K562 (cell line): ENCODE data around the gene PLCG2. TPM values are rescaled to one million over a fixed set of nuclear protein-coding genes. Genes with fewer than 3 reads are reported as not detected.

Experiments
- BRD9 ChIP-seq: fragments of 450-650 bp; IDR thresholded peaks from 2 replicates; pipeline ENCODE4 v1.6.1; 2018; ENCODE audit warnings: low read depth; ENCODE audit not compliant: partially characterized antibody
- FOXK2 ChIP-seq, 2 experiments: fragments of 450-650 bp; IDR thresholded peaks in 1 of 2; conservative IDR thresholded peaks in 1 of 2; 2 replicates each; pipeline ENCODE4 v1.6.1; 2016; ENCODE audit warnings: low read depth in 2 of 2, mild to moderate bottlenecking in 1 of 2
- GATAD2B ChIP-seq: fragments of 450-650 bp; IDR thresholded peaks from 2 replicates; pipeline ENCODE4 v1.6.1; 2017; ENCODE audit warnings: mild to moderate bottlenecking, borderline replicate concordance
- HDAC3 ChIP-seq: fragments of 450-650 bp; IDR thresholded peaks from 2 replicates; pipeline ENCODE4 v1.6.1; 2018; ENCODE audit warnings: borderline replicate concordance, mild to moderate bottlenecking, moderate library complexity; ENCODE audit not compliant: partially characterized antibody
- HLTF ChIP-seq: fragments of 450-650 bp; IDR thresholded peaks from 2 replicates; pipeline ENCODE4 v1.6.1; 2016
- ILK ChIP-seq: fragments of 450-650 bp; IDR thresholded peaks from 2 replicates; pipeline ENCODE4 v1.6.1; 2016; ENCODE audit warnings: missing genetic modification characterization, low read depth, mild to moderate bottlenecking, missing compliant biosample characterization, moderate library complexity, borderline replicate concordance
- MAFK ChIP-seq: IDR thresholded peaks from 2 replicates; pipeline ENCODE4 v1.6.1; 2011; ENCODE audit warnings: low read length, improper control_type of control experiment
- NFIC ChIP-seq: fragments of 450-650 bp; IDR thresholded peaks from 2 replicates; pipeline ENCODE4 v1.6.1; 2017; ENCODE audit warnings: mild to moderate bottlenecking, inconsistent platforms
- OTX1 ChIP-seq: fragments of 450-650 bp; formaldehyde crosslinking; IDR thresholded peaks from 2 replicates; pipeline ENCODE4 v1.4.0; 2022; ENCODE audit warnings: mild to moderate bottlenecking
- PCBP2 ChIP-seq: fragments of 200-400 bp; formaldehyde crosslinking; IDR thresholded peaks from 2 replicates; pipeline ENCODE4 v1.6.1; 2018; ENCODE audit warnings: low read length, low read depth, mild to moderate bottlenecking, moderate library complexity; ENCODE audit not compliant: poor library complexity, severe bottlenecking
- RFX1 ChIP-seq: fragments of 450-650 bp; IDR thresholded peaks from 2 replicates; pipeline ENCODE4 v1.6.1; 2016; ENCODE audit warnings: mild to moderate bottlenecking, moderate library complexity
- SIN3B ChIP-seq: fragments of 450-650 bp; IDR thresholded peaks from 2 replicates; pipeline ENCODE4 v1.6.1; 2017; ENCODE audit warnings: low read depth, mild to moderate bottlenecking, moderate library complexity
- STAT5A ChIP-seq: IDR thresholded peaks from 2 replicates; pipeline ENCODE4 v1.6.1; 2012; ENCODE audit warnings: low read length, inconsistent platforms, borderline replicate concordance
- ZNF431 ChIP-seq: sonication (generic); formaldehyde crosslinking; IDR thresholded peaks from 2 replicates; pipeline ENCODE4 v1.8.0; 2022; ENCODE audit warnings: mild to moderate bottlenecking, missing genetic modification reagents
- ZNF780A ChIP-seq: fragments of 250-450 bp; sonication (Bioruptor Pico); IDR thresholded peaks from 2 replicates; pipeline ENCODE4 v1.5.0; 2021; ENCODE audit warnings: mild to moderate bottlenecking
- polyA plus RNA-seq, 8 experiments: library from polyadenylated mRNA; depleted of rRNA in 4 of 8; stranded (reverse) in 5 of 8; unstranded in 3 of 8; fragments of >200 nt; fragmentation: Nextera tagmentation in 2 of 8; fragmentation: Illumina TruSeq in 1 of 8; extraction: Ambion mirVana in 2 of 8; extraction: Trizol in 1 of 8; gene quantifications; 2 replicates each; pipeline versions ENCODE4 v1.2.1 to v1.2.3, GENCODE V29; 2011 to 2014; ENCODE audit warnings: inconsistent platforms in 1 of 8, missing spikeins in 1 of 8
- total RNA-seq, 7 experiments: library from RNA; depleted of rRNA in 6 of 7; stranded (reverse); fragments of >200 nt in 6 of 7; fragmentation: Illumina TruSeq in 2 of 7; extraction: Trizol in 2 of 7; gene quantifications; 2 replicates each; pipeline versions ENCODE4 v1.2.1 to v1.2.3, GENCODE V29; 2011 to 2021; ENCODE audit warnings: low replicate concordance in 1 of 7
- TF ChIP-seq, protein P1 (sequence below): fragments of 450-650 bp; conservative IDR thresholded peaks from 2 replicates; pipeline ENCODE4 v1.6.1; 2016; ENCODE audit warnings: missing genetic modification characterization, low read depth, mild to moderate bottlenecking, missing compliant biosample characterization, moderate library complexity
- TF ChIP-seq, protein P2 (sequence below): sonication (generic); formaldehyde crosslinking; IDR thresholded peaks from 2 replicates; pipeline ENCODE4 v1.8.0; 2023; ENCODE audit warnings: mild to moderate bottlenecking, missing genetic modification reagents
- TF ChIP-seq, protein P3 (sequence below), 2 experiments: IDR thresholded peaks; 2 replicates each; pipeline ENCODE4 v1.6.1; 2011; ENCODE audit warnings: borderline replicate concordance in 1 of 2, control low read depth in 1 of 2, low read depth in 1 of 2, low read length in 1 of 2, mild to moderate bottlenecking in 1 of 2, mixed read lengths in 1 of 2, moderate library complexity in 1 of 2; ENCODE audit not compliant: insufficient read depth in 1 of 2, insufficient read length in 1 of 2, poor library complexity in 1 of 2, severe bottlenecking in 1 of 2; ENCODE audit errors: extremely low read depth in 1 of 2
- TF ChIP-seq, protein P4 (sequence below): sonication (generic); formaldehyde crosslinking; IDR thresholded peaks from 2 replicates; pipeline ENCODE4 v1.8.1; 2023; ENCODE audit warnings: mild to moderate bottlenecking, missing genetic modification reagents

Gene PLCG2
- total and polyA plus RNA-seq, 9 of the 15 experiments (the other 6 are each of a cell fraction or from before 2014, with no cell fraction given): 0.94 to 7.1 (median 3.1) TPM

DNA sequence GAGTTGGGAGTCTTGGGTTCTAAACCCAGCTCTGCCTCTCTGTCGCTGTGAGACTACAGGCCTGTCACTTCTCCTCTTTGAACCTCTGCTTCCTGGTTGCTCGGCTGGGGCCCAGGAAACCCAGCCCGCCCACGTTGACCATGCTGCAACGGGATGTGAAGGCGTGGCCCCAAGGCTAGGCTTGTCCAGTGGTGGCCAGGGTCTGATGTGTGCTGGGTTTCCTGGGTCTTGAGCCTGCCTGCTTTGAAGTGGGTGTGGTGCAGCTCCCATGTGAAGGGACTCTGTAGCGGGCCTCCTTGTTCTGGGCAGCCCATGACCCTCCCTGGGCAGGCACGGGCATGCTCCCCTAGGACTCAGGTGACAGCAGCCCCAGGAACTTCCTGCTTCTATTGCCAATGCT is 149.9 kb downstream of the PLCG2 start (continued):
- TF ChIP-seq FOXK2 (conservative IDR thresholded peaks at IDR 0.05 in 1 of 2, IDR thresholded peaks at IDR 0.05 in 1 of 2; ENCODE audit: low read depth in 2 of 2): no peak
- no peak for TF ChIP-seq NFIC
- TF ChIP-seq, protein P1, sequence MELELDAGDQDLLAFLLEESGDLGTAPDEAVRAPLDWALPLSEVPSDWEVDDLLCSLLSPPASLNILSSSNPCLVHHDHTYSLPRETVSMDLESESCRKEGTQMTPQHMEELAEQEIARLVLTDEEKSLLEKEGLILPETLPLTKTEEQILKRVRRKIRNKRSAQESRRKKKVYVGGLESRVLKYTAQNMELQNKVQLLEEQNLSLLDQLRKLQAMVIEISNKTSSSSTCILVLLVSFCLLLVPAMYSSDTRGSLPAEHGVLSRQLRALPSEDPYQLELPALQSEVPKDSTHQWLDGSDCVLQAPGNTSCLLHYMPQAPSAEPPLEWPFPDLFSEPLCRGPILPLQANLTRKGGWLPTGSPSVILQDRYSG: no peak
- TF ChIP-seq RFX1: peak; percentile 31; the same call in 1 of the 2 replicates
- no peak for TF ChIP-seq BRD9
- TF ChIP-seq, protein P2, sequence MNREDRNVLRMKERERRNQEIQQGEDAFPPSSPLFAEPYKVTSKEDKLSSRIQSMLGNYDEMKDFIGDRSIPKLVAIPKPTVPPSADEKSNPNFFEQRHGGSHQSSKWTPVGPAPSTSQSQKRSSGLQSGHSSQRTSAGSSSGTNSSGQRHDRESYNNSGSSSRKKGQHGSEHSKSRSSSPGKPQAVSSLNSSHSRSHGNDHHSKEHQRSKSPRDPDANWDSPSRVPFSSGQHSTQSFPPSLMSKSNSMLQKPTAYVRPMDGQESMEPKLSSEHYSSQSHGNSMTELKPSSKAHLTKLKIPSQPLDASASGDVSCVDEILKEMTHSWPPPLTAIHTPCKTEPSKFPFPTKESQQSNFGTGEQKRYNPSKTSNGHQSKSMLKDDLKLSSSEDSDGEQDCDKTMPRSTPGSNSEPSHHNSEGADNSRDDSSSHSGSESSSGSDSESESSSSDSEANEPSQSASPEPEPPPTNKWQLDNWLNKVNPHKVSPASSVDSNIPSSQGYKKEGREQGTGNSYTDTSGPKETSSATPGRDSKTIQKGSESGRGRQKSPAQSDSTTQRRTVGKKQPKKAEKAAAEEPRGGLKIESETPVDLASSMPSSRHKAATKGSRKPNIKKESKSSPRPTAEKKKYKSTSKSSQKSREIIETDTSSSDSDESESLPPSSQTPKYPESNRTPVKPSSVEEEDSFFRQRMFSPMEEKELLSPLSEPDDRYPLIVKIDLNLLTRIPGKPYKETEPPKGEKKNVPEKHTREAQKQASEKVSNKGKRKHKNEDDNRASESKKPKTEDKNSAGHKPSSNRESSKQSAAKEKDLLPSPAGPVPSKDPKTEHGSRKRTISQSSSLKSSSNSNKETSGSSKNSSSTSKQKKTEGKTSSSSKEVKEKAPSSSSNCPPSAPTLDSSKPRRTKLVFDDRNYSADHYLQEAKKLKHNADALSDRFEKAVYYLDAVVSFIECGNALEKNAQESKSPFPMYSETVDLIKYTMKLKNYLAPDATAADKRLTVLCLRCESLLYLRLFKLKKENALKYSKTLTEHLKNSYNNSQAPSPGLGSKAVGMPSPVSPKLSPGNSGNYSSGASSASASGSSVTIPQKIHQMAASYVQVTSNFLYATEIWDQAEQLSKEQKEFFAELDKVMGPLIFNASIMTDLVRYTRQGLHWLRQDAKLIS (CRISPR knock-in tag): no peak
- TF ChIP-seq ZNF431: 0 out of 2 replicates have a peak, but pooled peaks have one; percentile 24
- TF ChIP-seq, protein P3, sequence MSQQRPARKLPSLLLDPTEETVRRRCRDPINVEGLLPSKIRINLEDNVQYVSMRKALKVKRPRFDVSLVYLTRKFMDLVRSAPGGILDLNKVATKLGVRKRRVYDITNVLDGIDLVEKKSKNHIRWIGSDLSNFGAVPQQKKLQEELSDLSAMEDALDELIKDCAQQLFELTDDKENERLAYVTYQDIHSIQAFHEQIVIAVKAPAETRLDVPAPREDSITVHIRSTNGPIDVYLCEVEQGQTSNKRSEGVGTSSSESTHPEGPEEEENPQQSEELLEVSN (IDR thresholded peaks at IDR 0.05; ENCODE audit: borderline replicate concordance in 1 of 2, extremely low read depth in 1 of 2, insufficient read depth in 1 of 2, insufficient read length in 1 of 2, low read depth in 1 of 2, low read length in 1 of 2, poor library complexity in 1 of 2, severe bottlenecking in 1 of 2): peak in 1 of 2 experiments; percentile 55
- TF ChIP-seq HLTF: no peak
- TF ChIP-seq PCBP2: no peak
- TF ChIP-seq HDAC3: no peak
- TF ChIP-seq, protein P4, sequence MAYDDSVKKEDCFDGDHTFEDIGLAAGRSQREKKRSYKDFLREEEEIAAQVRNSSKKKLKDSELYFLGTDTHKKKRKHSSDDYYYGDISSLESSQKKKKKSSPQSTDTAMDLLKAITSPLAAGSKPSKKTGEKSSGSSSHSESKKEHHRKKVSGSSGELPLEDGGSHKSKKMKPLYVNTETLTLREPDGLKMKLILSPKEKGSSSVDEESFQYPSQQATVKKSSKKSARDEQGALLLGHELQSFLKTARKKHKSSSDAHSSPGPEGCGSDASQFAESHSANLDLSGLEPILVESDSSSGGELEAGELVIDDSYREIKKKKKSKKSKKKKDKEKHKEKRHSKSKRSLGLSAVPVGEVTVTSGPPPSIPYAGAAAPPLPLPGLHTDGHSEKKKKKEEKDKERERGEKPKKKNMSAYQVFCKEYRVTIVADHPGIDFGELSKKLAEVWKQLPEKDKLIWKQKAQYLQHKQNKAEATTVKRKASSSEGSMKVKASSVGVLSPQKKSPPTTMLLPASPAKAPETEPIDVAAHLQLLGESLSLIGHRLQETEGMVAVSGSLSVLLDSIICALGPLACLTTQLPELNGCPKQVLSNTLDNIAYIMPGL (CRISPR knock-in tag): no peak
- no peak for TF ChIP-seq SIN3B
- TF ChIP-seq OTX1 (CRISPR knock-in tag): no peak
- no peak for TF ChIP-seq MAFK
- TF ChIP-seq ILK (tag): no peak
- no peak for TF ChIP-seq GATAD2B
- no peak for TF ChIP-seq STAT5A
- no peak for TF ChIP-seq ZNF780A
